Fibroblast of skin of right biceps (primary cell): Measurements from ENCODE around the gene SLC24A4.

Experiments used
- DNase-seq: peaks from one replicate; pipeline ENCODE4 v3.0.0-alpha.2; 2013

The SLC24A4 gene

DNA sequence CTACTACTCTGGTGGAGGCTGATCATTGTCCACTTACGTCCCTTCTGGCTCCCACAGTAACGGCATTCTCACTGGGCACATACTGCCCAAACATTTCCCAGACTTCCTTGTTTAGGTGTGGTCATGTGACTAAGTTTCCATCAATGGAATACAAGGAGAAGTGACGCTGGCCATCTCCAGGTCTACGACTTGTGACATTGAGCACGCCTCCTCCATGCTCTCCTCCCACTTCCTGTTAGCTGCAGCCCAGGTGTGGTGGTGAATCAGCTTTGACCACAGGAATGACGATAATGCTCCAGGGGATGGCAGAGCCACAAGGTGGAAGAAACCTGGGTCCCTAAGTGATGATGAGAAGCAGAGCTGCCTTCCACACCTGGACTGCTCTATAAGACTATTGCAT, 6.0 kb upstream of the SLC24A4 start:
- DNase-seq, result no peak

DNA sequence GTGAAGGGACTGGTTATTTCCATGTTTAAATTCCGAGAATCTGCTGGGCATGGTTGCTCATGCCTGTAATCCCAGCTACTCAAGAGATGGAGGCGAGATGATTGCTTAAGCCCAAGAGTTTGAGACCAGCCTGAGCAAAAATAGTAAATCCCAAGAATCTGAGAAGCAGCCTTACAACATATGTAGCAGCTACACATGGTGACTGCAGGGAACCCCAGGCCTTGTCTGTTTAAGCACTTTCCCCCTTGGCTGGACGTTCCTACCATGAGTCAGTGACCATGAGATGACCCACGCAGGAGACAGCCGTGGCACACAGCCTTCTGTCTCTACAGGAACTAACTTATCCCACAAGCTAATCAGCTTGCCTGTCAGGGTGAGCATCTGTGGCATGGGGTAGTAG, 5.5 kb upstream of the SLC24A4 start:
- no peak for DNase-seq

DNA sequence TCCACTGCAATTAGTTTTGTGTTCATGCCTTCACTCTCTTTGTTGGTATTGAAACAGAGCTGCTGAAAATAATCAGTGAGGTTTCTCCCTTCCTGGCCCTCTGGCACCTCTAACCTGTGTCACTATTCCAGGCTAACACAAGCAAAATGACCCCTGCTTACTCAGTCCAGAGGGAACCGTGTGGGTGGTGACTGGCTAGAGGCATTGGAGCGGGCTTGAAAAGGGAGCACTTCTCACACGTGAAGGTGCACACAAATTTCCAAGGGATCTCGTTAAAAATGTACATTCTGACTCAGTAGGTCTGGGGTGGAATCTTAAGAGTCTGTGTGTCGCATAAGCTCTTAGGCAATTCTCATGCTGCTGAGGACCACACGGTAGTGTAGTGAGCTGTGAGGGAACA, 1.3 kb upstream of the SLC24A4 start:
- no peak for DNase-seq

DNA sequence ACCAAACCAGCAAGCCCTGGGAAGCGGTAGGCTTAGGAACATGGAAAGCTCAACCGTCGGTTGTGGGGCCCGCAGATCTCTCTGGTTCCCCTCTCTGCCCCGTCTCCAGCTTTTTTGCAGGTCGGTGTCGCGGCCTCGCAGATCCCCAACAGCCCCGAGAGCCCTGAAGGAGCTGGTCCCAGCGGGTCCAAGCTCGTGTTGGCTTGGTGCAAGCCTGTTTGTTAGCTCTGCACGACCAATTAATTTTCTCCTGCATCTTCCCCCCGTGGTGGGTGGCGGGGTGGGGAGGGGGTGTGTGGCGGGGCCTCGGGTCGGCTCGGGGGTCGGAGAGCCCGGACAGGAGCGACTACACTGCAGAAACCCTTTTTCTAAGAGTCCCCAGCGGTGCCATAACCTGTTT, 449 bp upstream of the SLC24A4 start:
- no peak for DNase-seq

- DNase-seq, result no peak
Observed at GRCh38 chr14:92323916-92324818, 1.2 kb downstream of the SLC24A4 start.

DNA sequence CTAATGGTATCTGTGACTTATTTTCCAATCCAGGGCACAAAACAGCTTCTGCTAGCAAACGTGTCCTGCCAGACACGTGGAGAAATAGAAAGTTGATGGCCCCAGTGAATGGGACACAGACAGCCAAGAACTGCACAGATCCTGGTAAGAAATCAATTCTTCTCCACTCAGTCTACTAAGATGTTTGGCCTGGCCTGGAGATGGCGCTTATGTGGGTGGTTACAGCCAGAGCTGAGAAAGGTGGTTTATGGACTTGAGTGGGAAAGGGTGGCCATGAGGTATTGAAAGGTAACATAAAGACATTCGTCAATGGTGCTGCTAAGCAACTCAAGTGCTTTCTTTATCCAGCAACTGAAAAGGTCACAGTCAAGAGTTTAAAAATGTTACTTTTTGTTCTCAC, 2.9 kb downstream of the SLC24A4 start:
- no peak for DNase-seq

- no peak for DNase-seq
Observed at GRCh38 chr14:92328664-92329255, 5.8 kb downstream of the SLC24A4 start.

GRCh38 chr14:92334050-92334449, 11.1 kb downstream of the SLC24A4 start:
- no peak for DNase-seq

DNA sequence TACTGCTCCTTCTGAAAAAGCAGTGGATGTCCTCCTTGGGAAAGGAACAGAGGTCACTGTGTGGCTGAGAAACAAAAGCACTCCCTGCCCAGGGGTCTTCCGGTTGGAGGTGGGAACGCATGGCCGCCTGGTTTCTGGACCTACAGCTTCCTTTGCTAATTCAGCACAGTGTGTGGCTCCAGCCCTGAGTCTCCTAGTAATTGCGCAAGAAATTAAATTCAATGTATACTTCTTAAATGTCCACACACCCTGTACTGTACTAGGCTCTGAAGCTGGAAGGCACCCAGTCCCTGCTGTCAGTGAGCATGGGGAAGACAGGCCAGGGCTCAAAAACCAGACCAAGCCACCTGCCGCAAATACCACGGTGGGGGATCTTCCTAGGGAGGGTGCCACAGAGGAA, 13.4 kb downstream of the SLC24A4 start:
- DNase-seq, result no peak

DNA sequence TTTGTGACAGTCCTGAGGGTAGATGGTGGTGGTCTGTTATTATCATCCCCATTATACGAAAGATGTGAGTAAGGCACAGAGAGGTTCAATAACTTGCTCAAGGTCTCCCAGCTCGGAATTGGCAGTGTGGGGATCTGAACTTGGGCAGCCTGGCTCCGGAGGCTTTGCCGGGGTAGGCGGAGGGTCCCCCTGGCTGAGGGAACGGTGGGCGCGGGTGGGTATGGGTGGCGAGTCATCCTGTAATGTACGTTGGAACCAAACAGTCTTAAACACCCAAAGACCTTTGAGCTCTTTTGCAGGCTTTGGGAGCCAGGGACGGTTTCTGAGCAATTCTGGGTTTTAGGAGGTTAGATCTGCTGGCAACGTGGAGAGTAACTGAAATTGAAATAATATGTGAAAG, 16.5 kb downstream of the SLC24A4 start:
- no peak for DNase-seq

GRCh38 chr14:92340071-92340470, 17.1 kb downstream of the SLC24A4 start:
- DNase-seq, result no peak

DNA sequence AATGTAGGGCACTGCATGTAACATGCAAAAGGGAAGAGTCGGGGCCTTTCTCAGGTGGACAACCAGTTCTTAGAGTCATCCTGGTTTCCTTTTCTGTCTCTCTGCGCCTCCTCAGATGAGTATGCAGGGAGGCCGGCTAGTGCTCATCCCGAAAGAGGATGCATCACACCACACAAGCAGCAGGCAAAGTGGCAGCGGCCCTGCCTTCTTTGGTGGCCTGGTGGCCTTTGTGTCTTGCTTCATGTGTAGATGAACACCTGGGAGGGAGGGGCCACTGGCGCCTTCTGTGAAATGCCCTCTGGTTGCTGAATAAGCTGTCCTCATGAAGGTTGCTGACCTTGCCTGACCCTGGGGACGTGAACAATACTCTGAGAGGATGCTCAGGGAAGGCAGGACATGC, 18.0 kb downstream of the SLC24A4 start:
- DNase-seq, result no peak

GRCh38 chr14:92341791-92342190, 18.8 kb downstream of the SLC24A4 start:
- no peak for DNase-seq

GRCh38 chr14:92348154-92348553, 25.2 kb downstream of the SLC24A4 start:
- DNase-seq, result no peak

DNA sequence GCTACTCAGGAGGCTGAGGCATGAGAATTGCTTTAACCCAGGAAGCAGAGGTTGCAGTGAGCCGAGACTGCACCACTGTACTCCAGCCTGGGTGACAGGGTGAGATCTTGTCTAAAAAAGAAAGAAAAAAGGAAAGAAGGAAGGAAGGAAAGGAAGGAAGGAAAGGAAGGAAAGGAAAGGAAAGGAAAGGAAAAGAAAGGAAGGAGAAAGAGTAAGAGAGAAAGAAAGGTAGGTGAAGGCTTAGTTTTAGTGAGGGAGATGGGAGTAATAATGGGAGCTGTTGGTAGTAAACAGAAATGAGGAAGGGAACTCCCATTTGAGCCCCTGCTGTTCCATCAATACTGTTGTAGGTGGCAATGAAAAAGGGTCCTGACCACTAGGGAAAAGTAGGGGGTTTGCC, 28.8 kb downstream of the SLC24A4 start:
- no peak for DNase-seq

DNA sequence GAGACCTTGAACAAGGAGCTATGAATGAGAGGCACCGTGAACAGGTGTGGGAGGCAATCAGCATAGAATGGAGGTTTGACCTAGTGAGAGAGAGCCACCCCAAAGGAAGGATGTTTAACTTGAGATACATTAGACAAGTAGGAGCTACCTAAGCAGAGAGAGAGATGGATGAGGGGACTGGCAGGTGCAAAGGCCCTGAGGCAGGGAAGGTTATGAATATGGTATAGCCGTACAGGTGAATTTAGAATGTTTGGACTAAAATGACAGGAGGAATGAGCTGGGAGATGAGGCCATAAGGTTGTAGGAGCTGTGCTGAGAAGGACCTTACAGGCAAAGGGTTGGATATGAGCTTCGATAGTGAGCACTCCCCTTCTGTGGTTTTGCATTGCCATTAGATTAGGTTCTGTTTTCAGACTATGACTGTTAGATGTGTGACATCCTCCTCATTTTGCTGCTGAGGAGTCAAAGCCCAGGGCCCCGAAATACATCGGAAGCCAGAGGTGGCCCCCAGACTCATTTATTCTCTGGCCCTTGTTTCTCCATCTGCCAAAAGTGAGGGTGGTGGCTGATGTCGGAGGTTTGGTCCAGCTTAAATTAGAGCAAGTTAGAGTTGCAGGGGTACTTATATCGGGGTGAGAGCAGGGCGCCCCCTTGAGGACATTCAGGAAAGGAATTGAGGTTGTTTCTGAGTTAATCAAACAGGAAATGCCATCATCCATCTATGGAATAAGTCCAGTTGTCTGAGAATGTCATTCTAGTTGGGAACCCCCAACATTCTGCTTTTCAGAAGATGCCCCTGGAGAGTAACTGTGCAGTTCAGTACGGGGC, 29.4 kb downstream of the SLC24A4 start:
- DNase-seq, result peak; percentile 20

GRCh38 chr14:92353447-92353846, 30.5 kb downstream of the SLC24A4 start:
- DNase-seq, result no peak

- DNase-seq, result no peak
Observed at GRCh38 chr14:92356677-92357076, 33.7 kb downstream of the SLC24A4 start.

- DNase-seq, result no peak
Observed at GRCh38 chr14:92360651-92361370, 37.8 kb downstream of the SLC24A4 start.

DNA sequence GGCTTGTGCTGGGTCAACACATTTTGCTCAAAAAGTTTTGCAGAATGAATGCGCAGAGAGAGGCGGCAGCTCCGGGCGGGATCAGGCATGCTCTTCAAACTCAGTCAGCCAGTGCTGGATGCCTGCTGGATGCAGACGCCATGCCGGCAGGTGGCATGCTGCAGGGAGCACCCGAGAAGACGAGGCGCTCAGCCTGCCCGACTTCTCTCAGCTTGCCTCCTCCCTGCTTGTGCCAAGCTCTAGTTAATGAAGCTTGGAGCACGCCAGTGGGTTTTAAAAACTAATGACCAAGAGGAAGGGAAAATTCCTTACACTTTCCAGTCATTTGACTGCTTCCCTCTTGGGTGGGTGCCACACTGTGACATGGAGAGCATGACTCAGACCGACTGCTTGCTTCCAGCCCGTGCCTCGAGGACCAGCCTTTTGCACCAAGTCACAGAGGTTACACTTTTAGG, 39.8 kb downstream of the SLC24A4 start:
- peak; percentile 33 for DNase-seq

GRCh38 chr14:92366237-92366636, 43.3 kb downstream of the SLC24A4 start:
- no peak for DNase-seq

DNA sequence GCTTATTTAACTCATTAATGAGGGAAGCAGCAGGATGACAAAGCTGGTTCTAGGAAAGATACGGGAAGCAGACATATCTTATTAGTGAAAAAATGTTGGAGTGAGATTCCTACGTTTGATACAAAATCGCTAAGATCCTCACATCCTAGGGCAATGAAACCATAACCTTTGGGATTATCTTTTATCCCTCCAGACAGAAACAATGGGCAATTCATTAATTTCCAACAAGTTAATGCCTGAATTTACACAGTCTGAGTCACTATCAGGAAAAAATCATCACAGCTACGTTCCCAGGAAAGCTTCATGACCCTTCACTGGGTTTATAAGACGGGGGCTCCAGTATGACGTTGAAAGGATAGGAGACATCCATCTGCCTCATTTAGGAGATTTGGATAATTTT, 45.0 kb downstream of the SLC24A4 start:
- DNase-seq, result no peak

DNA sequence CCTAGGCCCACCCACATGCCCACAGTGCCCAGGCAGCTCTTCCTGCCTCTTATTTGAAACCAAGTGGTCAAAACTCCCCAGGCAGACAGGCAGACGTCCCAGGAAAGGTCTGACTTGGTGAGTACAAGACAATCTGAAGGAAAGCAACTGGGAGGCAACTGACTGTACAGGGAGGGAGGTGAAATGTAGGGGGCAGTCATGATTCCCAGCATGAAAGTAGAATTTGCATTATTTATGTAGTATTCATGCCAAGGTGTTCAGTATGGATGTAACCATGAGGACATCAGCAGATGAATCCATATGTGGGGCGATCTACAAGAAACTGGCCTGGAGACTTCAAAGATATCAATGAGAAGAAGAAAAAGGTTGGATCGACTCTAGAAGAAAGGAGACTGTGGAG, 46.1 kb downstream of the SLC24A4 start:
- DNase-seq, result no peak
